Ecto neural progenitor cell (in vitro differentiated cells): Measurements from ENCODE around the gene FSD1.
"Not testable (repeated sequence)": the region's sequence is repeated elsewhere in the genome, so short reads cannot be mapped to it uniquely, and the experiment has no call there.

Experiments used
- DNase-seq: peaks from one replicate; pipeline ENCODE4 v3.0.0-alpha.2; 2018; ENCODE audit warnings: low spot score

Gene FSD1

GRCh38 chr19:4284974-4285373 lies 19.4 kb upstream of the FSD1 start:
- no peak for DNase-seq

DNA sequence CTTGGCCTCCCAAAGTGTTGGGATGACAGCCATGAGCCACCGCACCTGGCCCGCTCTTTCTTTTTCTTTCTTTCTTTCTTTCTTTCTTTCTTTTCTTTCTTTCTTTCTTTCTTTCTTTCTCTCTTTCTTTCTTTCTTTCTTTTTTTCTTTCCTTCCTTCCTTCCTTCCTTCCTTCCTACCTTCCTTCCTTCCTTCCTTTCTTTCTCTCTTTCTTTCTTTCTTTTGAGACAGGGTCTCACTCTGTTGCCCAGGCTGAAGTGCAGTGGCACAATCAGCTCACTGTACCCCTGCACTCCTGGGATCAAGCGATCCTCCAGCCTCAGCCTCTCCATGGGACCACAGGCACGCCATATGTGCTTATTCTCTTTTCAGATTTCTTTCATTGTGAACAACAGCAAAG lies 18.3 kb upstream of the FSD1 start:
- not testable (repeated sequence) for DNase-seq

DNA sequence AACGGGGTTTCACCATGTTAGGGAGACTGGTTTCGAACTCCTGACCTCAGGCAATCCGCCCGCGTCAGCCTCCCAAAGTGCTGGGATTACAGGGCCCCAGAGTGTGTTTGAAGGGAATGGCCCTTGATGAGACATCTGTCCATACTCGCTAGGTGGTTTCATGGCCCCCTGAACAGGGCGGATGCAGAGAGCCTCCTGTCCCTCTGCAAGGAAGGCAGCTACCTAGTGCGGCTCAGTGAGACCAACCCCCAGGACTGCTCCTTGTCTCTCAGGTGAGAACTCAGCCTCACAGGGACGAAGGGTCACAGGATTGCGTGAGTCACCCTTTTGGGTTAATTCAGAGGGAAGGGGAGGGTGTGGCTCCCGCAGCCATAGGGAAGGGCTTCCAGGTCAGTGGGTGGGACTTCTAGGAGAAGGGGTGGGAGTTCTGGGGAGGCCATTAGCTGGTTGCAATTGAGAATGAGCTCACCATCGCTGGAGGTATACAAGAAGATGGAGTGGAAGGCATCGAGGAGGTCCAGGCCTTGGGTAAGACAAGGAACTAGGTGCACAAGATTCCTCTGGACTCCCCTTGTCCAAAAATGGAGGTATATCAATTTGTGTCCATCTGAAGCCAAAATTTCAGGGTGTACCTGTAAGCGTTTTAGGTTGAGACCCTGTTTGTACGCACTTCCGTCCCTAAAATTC lies 16.2 kb upstream of the FSD1 start:
- no peak for DNase-seq

DNA sequence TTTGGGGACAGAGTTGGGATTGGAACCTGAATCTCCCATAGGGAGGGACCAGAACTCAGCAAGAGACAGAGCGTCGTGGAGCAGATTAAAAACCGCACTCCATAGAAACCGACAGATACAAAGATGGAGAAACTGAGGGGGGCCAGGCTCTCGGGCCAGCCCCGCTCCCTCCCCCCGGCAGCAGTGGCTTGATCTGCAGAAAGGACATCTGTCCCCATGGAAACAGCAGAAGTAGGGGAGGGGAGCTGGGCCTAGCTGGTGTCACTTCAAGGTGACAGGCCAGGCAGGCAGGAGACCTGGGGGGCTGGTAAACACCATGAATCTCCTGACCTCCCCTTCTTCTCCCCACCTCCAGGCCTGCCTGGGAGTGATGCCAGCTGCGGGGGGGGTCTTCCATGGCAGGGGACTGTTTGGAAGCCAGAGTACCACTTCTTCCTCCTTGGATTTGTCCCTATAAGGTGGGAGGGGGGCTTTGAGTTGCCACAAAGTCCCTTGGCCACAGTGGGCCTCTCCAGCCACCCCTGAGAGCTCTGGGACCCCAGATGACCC lies 13.1 kb upstream of the FSD1 start:
- DNase-seq, result no peak

- DNase-seq, result no peak
Measured at GRCh38 chr19:4292515-4292914, 11.9 kb upstream of the FSD1 start.

DNA sequence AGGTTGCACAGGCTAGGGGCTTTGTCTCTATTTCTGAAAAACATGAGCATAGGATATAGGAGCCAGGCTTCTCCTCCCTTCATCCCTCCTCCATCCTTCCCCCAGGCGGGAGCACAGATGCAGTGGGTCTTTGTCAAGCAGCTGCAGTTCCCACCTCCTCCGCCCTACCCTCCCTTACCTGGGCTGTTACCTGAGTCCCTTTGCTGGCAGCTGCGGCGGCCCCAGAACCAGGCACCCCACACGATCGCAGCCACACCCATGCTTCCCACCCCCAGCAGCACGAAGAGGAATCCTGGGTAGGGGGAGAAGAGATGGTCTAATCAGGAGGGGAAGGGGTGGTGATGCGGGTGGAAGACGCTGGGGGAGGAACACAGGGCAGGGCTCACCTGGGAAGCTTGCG lies 10.0 kb upstream of the FSD1 start:
- no peak for DNase-seq

DNA sequence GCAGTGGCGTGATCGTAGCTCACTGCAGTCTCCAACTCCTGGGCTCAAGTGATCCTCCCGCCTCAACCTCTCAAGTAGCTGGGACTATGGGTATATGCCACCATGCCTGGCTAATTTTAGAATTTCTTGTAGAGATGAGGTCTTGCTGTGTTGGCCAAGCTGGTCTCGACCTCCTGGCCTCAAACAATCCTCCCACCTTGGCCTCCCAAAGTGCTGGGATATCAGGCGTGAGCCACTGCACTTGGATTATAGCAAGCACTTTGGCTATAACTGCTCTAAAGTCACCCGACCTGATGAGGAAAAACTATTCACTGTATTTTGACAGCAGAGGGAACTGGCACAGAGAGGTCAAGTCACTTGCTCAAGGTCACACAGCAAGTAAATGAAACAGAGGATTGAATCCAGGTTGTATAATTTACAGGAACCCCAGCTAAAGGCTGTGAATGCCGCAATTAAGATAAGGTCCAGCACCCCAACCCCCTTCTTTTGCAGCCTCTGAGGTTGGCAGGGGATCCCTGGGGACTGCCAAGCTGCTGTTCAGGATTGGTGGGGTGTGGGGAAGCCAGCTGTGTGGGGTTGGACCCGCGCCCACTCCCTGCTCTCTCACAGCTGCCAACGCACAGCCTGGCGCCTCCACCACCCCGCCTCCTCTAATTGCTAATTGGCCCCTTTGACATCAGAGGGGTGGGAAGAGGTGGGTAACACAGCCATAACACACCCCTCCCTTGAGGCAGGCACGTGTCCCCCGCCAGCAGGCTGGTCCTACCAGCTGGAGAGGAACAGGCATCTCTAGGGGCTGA lies 8.2 kb upstream of the FSD1 start:
- DNase-seq, result no peak

DNA sequence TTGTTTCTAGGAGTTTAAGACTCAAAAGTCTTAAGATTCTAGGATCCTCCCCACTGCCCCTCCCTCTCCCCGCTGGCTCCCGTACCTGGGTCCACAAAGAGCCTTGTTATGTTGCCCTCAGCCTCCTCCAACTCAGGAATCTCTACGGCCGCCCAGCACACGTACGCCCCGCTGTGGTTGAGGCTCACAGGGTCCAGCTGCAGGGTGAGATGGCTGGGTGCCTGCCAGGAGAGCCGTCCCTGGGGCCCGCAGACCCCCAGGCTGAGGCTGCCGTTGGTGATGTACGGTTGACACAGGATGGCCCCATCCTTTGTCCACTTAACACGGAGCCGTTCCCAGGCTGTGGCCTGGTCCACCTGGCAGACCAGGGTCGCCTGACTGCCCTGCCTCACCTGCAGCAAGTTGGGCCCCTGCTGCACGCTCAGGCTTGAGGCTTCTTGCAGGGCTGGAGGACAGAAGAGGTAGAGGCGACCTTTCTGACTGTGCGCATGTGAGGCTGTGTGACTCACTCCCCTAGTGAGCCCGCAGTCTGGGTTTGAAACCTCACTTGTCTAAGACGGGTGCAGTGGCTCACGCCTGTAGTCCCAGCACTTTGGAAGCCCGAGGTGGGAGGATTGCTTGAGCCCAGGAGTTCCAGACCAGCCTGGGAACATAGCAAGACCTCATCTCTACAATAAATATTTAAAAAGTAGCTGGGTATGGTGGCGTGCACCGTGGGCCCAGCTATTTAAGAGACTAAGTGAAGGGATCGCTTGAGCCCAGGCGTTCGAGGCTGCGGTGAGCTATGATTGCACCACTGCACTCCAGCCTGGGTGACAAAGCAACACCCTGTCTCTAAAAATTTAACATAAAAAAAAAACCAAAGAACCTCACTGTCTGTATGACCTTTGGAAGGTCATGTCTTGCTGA lies 6.2 kb upstream of the FSD1 start:
- DNase-seq, result no peak

DNA sequence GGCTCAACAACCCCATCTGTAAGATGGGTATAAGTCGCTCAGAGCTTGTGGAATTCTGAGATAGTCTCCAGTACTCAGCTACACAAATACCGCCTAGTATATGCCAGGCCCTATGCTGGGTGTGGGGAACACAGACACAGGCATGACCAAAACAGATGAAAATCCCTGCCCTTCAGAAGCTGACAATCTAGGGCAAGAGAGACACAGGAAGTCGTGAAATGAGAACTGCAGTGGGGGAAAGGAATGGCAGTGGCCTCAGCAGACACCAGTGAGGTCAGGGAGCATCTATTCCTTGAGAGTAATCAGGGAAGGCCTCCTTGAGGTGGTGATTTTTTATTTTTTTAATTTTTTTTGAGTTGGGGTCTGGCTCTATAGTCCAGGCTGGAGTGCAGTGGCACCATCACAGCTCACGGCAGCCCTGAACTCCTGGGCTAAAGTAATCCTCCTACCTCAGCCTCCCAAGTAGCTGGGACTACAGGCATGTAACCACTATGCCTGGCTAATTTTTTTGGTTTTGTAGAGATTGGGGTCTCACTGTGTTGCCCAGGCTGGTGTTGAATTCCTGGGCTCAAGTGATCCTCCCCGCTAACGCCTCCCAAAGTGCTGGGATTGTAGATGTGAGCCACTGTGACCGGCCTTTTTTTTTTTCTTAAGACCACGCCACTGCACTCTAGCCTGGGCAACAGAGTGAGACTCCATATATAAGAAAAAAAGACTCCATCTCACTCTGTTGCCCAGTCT lies 5.4 kb upstream of the FSD1 start:
- DNase-seq, result no peak

- no peak for DNase-seq
Measured at GRCh38 chr19:4300589-4300988, 3.8 kb upstream of the FSD1 start.

DNA sequence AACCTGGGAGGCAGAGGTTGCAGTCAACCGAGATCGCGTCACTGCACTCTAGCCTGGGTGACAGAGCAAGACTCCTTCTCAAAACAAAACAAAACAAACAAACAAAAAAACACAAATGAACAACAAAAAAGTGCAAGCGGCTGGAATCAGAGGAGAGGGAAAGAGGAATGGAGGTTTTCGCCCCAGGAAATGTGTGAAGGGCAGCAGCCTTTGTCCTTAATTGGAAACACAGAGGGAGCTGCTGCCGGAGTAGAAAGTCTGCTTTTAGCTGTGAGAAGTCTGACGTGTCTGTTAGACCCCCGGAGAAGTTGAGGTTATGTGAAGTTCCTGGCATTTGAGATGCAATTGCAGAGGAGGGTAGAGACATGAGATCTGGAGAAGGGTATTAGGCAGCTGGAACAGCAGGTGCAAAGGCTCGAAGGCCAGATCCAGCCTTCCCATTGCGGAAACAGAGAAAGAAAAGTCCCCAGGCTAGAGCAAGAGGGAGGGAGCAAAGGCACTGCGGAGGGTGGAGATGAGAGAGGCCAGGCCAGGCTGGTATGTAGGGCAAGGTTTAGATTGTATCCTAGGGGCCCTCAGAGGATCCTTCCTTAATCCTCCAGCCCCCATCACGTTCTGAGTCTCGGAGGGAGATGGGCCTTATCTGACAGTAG lies 2.7 kb upstream of the FSD1 start:
- no peak for DNase-seq

- DNase-seq, result no peak
Measured at GRCh38 chr19:4302243-4302640, 2.2 kb upstream of the FSD1 start, which contains the start of gene TMIGD2. Gene TMIGD2, minus strand, starts transcription at chr19:4302389. Its CDS starts 4 bp downstream, at chr19:4302385.

GRCh38 chr19:4303819-4304537 lies 420 bp upstream of the FSD1 start:
- no peak for DNase-seq

GRCh38 chr19:4305257-4305612 lies 837 bp downstream of the FSD1 start:
- no peak for DNase-seq

- DNase-seq, result no peak
Measured at GRCh38 chr19:4305659-4306058, 1.3 kb downstream of the FSD1 start.

DNA sequence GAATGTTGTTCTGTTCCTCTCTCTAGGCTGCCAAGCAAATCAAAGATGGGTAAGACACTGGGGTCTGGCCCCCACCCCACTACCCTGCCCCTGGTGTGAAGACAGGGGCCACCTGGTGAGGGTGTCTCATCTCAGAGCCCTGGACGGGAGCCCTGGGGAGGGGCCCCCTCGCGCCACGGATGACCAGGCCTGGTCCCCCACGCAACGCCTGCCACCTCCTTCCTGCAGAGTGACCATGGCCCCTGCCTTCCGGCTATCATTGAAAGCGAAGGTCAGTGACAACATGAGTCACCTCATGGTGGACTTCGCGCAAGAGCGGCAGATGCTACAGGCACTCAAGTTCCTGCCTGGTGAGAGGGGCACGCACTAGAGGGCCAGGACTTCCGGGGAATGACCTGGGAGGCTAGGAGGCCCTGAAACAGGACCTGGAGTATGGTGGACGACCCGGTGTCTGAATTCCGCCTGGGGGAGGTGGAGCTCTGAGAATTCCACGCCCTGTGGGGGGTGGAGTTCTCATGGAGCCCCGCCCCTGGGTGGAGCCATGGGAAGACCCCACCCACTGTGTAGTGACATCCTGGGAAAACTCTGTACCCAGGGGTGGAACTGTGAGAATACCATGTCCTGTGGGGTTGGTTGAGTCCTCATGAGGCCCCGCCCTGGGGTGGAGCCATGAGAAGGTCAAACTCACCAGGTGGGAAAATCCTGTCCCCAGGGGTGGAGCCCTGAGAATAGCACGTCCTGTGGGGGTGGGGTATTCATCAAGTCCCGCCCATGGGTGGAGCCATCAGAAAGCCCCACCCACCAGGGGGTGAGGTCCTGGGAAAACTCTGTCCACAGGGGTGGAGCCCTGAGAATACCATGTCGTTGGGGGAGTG lies 6.1 kb downstream of the FSD1 start:
- no peak for DNase-seq

- DNase-seq, result no peak
Measured at GRCh38 chr19:4313847-4314490, 9.6 kb downstream of the FSD1 start.

DNA sequence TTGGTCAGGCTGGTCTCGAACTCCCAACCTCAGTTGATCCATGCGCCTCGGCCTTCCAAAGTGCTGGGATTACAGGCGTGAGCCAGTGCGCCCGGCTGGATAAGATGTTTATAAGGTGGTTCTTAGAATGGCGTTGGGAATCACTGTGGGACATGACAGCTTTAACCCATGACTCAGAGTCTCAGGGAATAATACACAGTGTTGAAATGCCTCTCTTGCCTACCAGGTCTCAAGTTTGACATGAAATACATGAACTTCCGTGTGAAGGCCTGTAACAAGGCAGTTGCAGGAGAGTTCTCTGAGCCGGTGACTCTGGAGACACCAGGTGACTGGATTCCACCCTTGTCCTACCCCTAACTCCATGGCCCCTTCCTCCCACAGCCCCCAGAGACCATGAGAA lies 12.6 kb downstream of the FSD1 start:
- DNase-seq, result no peak

- DNase-seq, result no peak
Measured at GRCh38 chr19:4318460-4318859, 14.1 kb downstream of the FSD1 start.
